Spleen (tissue), 7 donors: Measurements from ENCODE around the gene MAST2.
"Not testable (repeated sequence)": the region's sequence is repeated elsewhere in the genome, so short reads cannot be mapped to it uniquely, and the experiment has no call there.

ENCODE experiments used
- CTCF ChIP-seq, 11 experiments: fragments of 200-600 bp in 7 of 11; fragments of 450-650 bp in 4 of 11; sonication (generic) in 4 of 11; IDR thresholded peaks in 8 of 11; conservative IDR thresholded peaks in 3 of 11; 1 replicate in 7 of 11; 2 replicates in 4 of 11; pipeline versions ENCODE4 v1.4.0 to v1.8.0; 2016 to 2021; ENCODE audit warnings: antibody characterized with exemption in 11 of 11, inconsistent platforms in 4 of 11, mild to moderate bottlenecking in 1 of 11
- POLR2A ChIP-seq, 3 donors: fragments of 450-650 bp; IDR thresholded peaks; one replicate each; pipeline ENCODE4 v1.5.1; 2017; ENCODE audit warnings: antibody characterized with exemption in 3 of 3, mild to moderate bottlenecking in 1 of 3
- donor health status: DM: no; HTN: no; CAD: no; lungs with moderate emphysema.
- donor health status: DM: no; HTN: no; CAD: no.
- donor health status: DM: no; HTN: no; CAD: no.

GRCh38 chr1:45927231-45927915, 124.0 kb downstream of the MAST2 start:
- not testable (repeated sequence) for TF ChIP-seq POLR2A (IDR thresholded peaks at IDR 0.05); CTCF (IDR thresholded peaks at IDR 0.05 in 8 of 11, conservative IDR thresholded peaks at IDR 0.05 in 3 of 11)
